ENCODE data around the gene SERP2. TPM values are rescaled to one million over a fixed set of nuclear protein-coding genes. Genes with fewer than 3 reads are reported as not detected.
"Not testable (repeated sequence)": the region's sequence is repeated elsewhere in the genome, so short reads cannot be mapped to it uniquely, and the experiment has no call there.

The SERP2 gene
- total RNA-seq (2022) (not detected in 2 replicates), Bru-seq, nascent RNA (percentile 26 among the genes with signal in this experiment), BruChase-seq, experiment 1, labeled RNA remaining after a 2-hour chase (percentile 7 among the genes with signal in this experiment), BruChase-seq, experiment 2, labeled RNA remaining after a 6-hour chase (not detected)
- long read RNA-seq, result 0 reads

- BruUV-seq (replicated peaks), result no TSS peak
- Histone ChIP-seq H3K27me3 (replicated peaks; ENCODE audit: control insufficient read depth, insufficient read depth, low read length) (no peaks in the 10 kb centered on the region), H3K4me1 (peaks cover 52% of the 10 kb centered on the region), H3K36me3 (ENCODE audit: control insufficient read depth, insufficient read depth, low read length) (no peaks in the 10 kb centered on the region), H3K4me3 (ENCODE audit: low read depth, low read length) (no peak within 1 kb of the TSS), H3K9me3 (no peaks in the 10 kb centered on the region; the same call in 1 of the 2 replicates)
- no peak for TF ChIP-seq CTCF (IDR thresholded peaks at IDR 0.05; ENCODE audit: insufficient read depth in 1 of 2, low read depth in 1 of 2, low read length in 1 of 2, severe bottlenecking in 1 of 2, unreplicated experiment in 1 of 2)
- Mint-ChIP-seq H3K27me3 (ENCODE audit: insufficient read depth, unreplicated experiment) (no peaks in the 10 kb centered on the region), H3K36me3 (ENCODE audit: insufficient read depth, unreplicated experiment) (no peaks in the 10 kb centered on the region), H3K4me1 (ENCODE audit: low read depth, unreplicated experiment) (peaks cover 37% of the 10 kb centered on the region), H3K27ac (ENCODE audit: unreplicated experiment) (peak within 1 kb of the TSS; percentile 73), H3K9me3 (ENCODE audit: unreplicated experiment) (no peaks in the 10 kb centered on the region), H3K4me3 (ENCODE audit: unreplicated experiment) (no peak within 1 kb of the TSS)
- ChIA-PET POLR2A (no interaction called here), CTCF (no interaction called here)
- DNase-seq, result no peak
- intact Hi-C loops (cut with micrococcal nuclease; ENCODE audit: unreplicated experiment), result no loop called here
Measured at GRCh38 chr13:44373601-44374347, at the start of gene SERP2. TSS of gene SERP2 (plus strand) at chr13:44373824. CDS start at chr13:44374026, 202 bp downstream.

GRCh38 chr13:44326961-44327360, 46.7 kb upstream of the SERP2 start:
- intact Hi-C loops (cut with micrococcal nuclease; ENCODE audit: unreplicated experiment), result no loop called here
- no TSS peak for BruUV-seq (replicated peaks)
- POLR2A ChIA-PET, result no interaction called here
- Histone ChIP-seq H3K27me3 (replicated peaks; ENCODE audit: control insufficient read depth, insufficient read depth, low read length) (no peaks in the 10 kb centered on the region), H3K36me3 (ENCODE audit: control insufficient read depth, insufficient read depth, low read length) (no peaks in the 10 kb centered on the region), H3K4me3 (ENCODE audit: low read depth, low read length) (no peak overlapping the region), H3K9me3 (peaks cover 10% of the 10 kb centered on the region; the same call in 1 of the 2 replicates), H3K4me1 (peaks cover 9% of the 10 kb centered on the region; the same call in 1 of the 2 replicates)
- no peaks in the 10 kb centered on the region for H3K4me1 Mint-ChIP-seq (ENCODE audit: low read depth, unreplicated experiment)
- no peak for DNase-seq
- peaks cover 13% of the 10 kb centered on the region for H3K9me3 Mint-ChIP-seq (ENCODE audit: unreplicated experiment)
- no peak overlapping the region for H3K27ac Mint-ChIP-seq (ENCODE audit: unreplicated experiment)
- H3K36me3 Mint-ChIP-seq (ENCODE audit: insufficient read depth, unreplicated experiment), result no peaks in the 10 kb centered on the region
- no peak overlapping the region for H3K4me3 Mint-ChIP-seq (ENCODE audit: unreplicated experiment)
- CTCF ChIA-PET, result no interaction called here
- H3K27me3 Mint-ChIP-seq (ENCODE audit: insufficient read depth, unreplicated experiment), result no peaks in the 10 kb centered on the region
- TF ChIP-seq CTCF (IDR thresholded peaks at IDR 0.05; ENCODE audit: insufficient read depth in 1 of 2, low read depth in 1 of 2, low read length in 1 of 2, severe bottlenecking in 1 of 2, unreplicated experiment in 1 of 2), result no peak

- H3K27ac Mint-ChIP-seq (ENCODE audit: unreplicated experiment); H3K4me3 Mint-ChIP-seq (ENCODE audit: unreplicated experiment); CTCF ChIA-PET; BruUV-seq (replicated peaks); H3K27me3 ChIP-seq (replicated peaks; ENCODE audit: control insufficient read depth, insufficient read depth, low read length); DNase-seq; H3K4me1 ChIP-seq; H3K36me3 ChIP-seq (ENCODE audit: control insufficient read depth, insufficient read depth, low read length); H3K4me3 ChIP-seq (ENCODE audit: low read depth, low read length); intact Hi-C loops (cut with micrococcal nuclease; ENCODE audit: unreplicated experiment); H3K36me3 Mint-ChIP-seq (ENCODE audit: insufficient read depth, unreplicated experiment); POLR2A ChIA-PET; H3K4me1 Mint-ChIP-seq (ENCODE audit: low read depth, unreplicated experiment); H3K9me3 ChIP-seq; H3K27me3 Mint-ChIP-seq (ENCODE audit: insufficient read depth, unreplicated experiment): not testable (repeated sequence)
- peaks cover 13% of the 10 kb centered on the region for H3K9me3 Mint-ChIP-seq (ENCODE audit: unreplicated experiment)
Measured at GRCh38 chr13:44329041-44329440, 44.6 kb upstream of the SERP2 start.

Measured in Caco-2 (cell line).